Activated T-cell treated with anti-CD3 and anti-CD28 coated beads, Interleukin-2, amount 50 U/mL, for 24 hours (primary cell): Measurements from ENCODE around the gene CCDC116.

Source experiments
- DNase-seq: peaks from one replicate; pipeline ENCODE4 v3.0.0-alpha.2; 2020
- H3K27ac Mint-ChIP-seq: 2 replicates; pipeline ENCODE4 v1.8.0; 2020; ENCODE audit warnings: mild to moderate bottlenecking, mixed read lengths
- H3K27me3 Mint-ChIP-seq: 2 replicates; pipeline ENCODE4 v1.8.0; 2020; ENCODE audit warnings: mixed read lengths
- H3K36me3 Mint-ChIP-seq: 2 replicates; pipeline ENCODE4 v1.8.0; 2020; ENCODE audit warnings: low read depth, mixed read lengths
- H3K4me1 Mint-ChIP-seq: 2 replicates; pipeline ENCODE4 v1.8.0; 2020; ENCODE audit warnings: low read depth, mixed read lengths
- H3K4me3 Mint-ChIP-seq: 2 replicates; pipeline ENCODE4 v1.8.0; 2020; ENCODE audit warnings: mild to moderate bottlenecking, moderate library complexity, mixed read lengths
- H3K9me3 Mint-ChIP-seq: 2 replicates; pipeline ENCODE4 v1.8.0; 2020; ENCODE audit warnings: mixed read lengths

CCDC116 gene

DNA sequence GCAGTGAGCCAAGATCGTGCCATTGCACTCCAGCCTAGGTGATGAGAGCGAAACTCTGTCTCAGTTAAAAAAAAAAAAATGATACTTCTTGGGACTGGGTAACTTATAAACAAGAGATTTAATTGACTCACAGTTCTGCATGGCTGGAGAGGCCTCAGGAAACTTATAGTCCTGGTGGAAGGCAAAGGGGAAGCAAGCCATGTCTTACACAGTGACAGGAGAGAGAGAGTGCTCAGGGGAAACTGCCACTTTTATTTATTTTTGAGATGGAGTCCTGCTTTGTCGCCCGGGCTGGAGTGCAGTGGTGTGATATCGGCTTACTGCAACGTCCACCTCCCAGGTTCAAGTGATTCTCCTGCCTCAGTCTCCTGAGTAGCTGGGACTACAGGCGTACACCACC, 17.7 kb downstream of the CCDC116 start:
- Mint-ChIP-seq H3K4me1 (peaks cover 26% of the 10 kb centered on the region), H3K27me3 (no peaks in the 10 kb centered on the region), H3K9me3 (no peaks in the 10 kb centered on the region), H3K36me3 (peaks cover 60% of the 10 kb centered on the region), H3K27ac (no peak overlapping the region), H3K4me3 (peak overlapping the region; percentile 87)
- no peak for DNase-seq

DNA sequence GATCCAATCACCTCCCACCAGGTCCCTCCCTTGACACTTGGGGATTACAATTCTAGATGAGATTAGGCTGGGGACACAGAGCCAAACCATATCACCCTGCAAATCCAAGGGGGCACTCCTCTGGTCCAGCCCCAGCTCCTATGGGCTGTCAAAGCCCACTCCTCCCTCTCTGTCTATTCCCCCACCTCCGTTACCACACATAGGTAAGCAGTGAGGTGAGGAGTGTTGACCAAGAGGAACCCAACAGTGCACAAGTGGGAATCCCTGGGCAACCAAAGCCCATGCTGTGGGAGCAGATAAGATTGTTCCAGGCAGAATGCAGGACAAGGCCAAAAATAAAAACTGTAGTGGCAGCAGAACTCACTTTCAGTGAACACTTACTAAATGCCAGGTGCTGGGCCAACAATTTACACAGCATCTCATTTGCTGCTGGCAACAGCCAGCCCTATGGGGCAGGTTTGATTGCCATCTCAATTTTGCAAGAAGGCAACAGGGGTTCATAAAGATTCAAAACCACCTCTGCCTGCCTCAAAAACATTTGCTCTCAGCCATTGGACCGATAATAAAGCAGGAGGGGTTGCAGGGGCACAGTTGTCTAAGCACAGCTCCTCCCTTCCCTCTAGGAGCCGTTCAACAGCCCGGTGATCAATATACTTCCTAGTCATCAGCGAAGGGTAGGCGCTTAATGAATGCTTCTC, 18.4 kb downstream of the CCDC116 start:
- Mint-ChIP-seq H3K9me3 (no peaks in the 10 kb centered on the region), H3K36me3 (peaks cover 54% of the 10 kb centered on the region), H3K4me3 (peak overlapping the region; percentile 87), H3K27ac (peak overlapping the region; percentile 89), H3K4me1 (peaks cover 24% of the 10 kb centered on the region), H3K27me3 (no peaks in the 10 kb centered on the region)
- no peak for DNase-seq

DNA sequence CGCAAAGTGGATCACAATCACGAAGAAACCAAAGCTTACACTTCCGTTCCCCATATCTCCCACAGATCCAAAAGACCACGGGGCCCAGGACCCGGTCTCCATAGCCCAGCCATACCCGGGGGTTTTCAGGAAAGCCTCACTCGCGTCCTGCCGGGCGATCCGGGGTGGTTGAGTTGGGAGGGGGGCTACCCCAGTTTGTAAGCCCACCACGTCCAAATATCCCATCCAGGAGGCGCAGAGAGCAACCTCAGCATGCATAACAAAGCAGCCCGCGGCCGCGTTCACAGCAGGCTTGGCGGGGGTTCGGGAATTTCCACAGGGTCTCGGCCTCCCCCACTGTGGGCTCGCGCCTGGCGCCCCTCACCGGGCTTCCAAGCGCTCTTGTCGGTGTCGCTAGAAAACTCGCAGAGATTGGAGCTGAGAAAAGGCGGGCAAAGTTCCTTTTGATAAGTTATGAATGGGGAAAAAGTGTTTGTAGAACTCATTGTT, 19.0 kb downstream of the CCDC116 start:
- Mint-ChIP-seq H3K4me3 (peak overlapping the region; percentile 87), H3K27ac (peak overlapping the region; percentile 89), H3K9me3 (no peaks in the 10 kb centered on the region), H3K36me3 (peaks cover 48% of the 10 kb centered on the region), H3K27me3 (no peaks in the 10 kb centered on the region), H3K4me1 (peaks cover 24% of the 10 kb centered on the region)
- DNase-seq = no peak

DNA sequence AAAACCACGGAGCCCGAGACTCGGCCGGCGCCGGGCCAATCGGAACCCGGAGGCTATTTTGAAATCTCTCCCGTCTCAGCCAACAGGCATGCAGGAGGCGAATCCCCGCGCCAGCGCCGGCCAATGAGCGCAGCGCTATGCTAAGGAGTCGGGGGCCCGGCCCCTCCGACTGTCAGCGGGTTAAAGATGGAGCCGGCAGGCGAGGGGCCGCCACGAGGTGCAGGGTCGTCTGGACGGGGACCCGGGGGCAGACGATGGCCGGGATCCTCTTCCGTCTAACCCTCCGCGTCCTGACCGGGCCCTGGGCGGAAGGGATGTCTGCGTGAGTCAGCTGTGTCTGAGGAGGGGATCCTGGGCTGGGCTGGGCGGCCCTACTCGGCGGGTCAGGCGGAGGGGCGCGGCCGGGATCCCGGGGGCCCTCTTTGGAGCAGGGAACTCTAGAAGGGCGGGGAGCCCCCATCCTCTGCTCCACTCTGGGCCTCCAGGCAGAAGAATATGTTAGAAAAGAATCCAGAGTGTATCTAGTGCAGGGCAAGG, 19.5 kb downstream of the CCDC116 start:
- H3K36me3 Mint-ChIP-seq = peaks cover 43% of the 10 kb centered on the region
- no peaks in the 10 kb centered on the region for H3K9me3 Mint-ChIP-seq
- H3K4me3 Mint-ChIP-seq = peak overlapping the region; percentile 87
- no peaks in the 10 kb centered on the region for H3K27me3 Mint-ChIP-seq
- peaks cover 27% of the 10 kb centered on the region for H3K4me1 Mint-ChIP-seq
- peak overlapping the region; percentile 89 for H3K27ac Mint-ChIP-seq
- DNase-seq = peak; percentile 89

DNA sequence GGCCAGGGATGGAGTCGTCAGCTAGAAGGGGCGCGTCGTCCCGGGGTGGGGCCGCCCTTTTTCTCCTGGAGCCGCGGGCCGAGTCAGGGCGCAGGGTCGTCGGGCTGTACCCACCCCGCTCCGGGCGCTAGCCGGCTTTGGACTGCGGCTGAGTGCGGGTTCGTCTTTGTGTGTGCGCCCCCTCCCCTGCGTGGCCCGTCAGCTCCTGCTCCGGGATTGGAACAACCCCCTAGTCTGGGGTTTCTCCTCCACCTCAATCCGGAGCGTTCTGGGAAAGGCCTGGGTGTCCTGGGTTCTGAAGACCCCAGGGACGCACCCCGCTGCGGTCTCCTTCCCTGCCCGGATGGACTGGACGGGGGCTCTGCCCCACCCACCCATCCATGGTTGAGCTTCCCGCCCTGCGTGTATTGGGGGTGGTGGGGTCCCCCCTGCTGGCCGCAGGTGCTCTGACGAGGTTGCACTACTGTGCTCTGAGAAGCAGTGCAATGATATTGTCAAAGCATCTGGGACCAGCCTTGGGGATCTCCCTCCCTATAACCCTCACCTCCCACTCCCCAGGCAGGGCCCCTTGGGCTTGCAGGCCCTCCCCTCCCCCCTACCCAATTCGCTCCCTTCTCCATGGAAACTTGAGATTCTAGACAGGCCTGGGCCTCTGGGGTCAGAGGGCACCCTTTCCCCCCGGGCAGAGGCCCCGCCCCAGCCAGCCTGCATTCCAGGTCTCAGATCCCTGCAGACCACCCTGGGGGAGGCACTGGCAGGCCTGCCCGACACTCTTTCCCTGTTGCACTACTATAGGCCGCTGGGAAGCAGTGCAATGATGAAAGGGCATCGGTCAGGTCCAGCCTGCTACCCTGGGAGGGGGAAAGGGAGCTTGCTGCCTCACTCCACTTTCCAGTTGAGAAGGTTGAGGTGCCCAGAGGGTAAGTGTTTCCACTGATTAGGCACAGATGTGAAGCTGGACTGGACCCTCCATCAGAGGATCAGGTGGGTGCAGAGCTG, 20.3 kb downstream of the CCDC116 start:
- no peaks in the 10 kb centered on the region for H3K27me3 Mint-ChIP-seq
- H3K4me3 Mint-ChIP-seq = peak overlapping the region; percentile 87
- peaks cover 39% of the 10 kb centered on the region for H3K36me3 Mint-ChIP-seq
- peaks cover 30% of the 10 kb centered on the region for H3K4me1 Mint-ChIP-seq
- no peaks in the 10 kb centered on the region for H3K9me3 Mint-ChIP-seq
- H3K27ac Mint-ChIP-seq = no peak overlapping the region
- peak; percentile 46 for DNase-seq

DNA sequence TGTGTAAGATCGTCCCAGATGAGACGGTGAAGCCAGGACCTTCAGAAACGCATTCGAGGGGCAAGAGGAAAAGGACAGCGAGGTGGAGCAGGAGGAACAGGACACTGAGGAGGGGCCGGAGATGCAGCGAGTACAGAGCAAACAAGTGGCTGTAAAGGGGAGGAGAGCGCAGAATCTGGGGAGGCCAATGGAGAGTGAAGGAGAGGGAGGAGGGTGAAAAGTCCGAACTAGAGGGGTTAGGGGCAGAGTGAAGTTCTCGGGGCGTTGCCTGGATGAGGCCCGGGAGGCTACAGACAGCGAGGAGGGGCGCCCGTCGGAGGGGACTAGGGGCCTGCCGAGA, 24.4 kb downstream of the CCDC116 start:
- H3K4me1 Mint-ChIP-seq = peaks cover 16% of the 10 kb centered on the region
- no peaks in the 10 kb centered on the region for H3K27me3 Mint-ChIP-seq
- DNase-seq = no peak
- no peaks in the 10 kb centered on the region for H3K9me3 Mint-ChIP-seq
- H3K27ac Mint-ChIP-seq = no peak overlapping the region
- H3K4me3 Mint-ChIP-seq = peak overlapping the region; percentile 37
- peaks cover 8% of the 10 kb centered on the region for H3K36me3 Mint-ChIP-seq

DNA sequence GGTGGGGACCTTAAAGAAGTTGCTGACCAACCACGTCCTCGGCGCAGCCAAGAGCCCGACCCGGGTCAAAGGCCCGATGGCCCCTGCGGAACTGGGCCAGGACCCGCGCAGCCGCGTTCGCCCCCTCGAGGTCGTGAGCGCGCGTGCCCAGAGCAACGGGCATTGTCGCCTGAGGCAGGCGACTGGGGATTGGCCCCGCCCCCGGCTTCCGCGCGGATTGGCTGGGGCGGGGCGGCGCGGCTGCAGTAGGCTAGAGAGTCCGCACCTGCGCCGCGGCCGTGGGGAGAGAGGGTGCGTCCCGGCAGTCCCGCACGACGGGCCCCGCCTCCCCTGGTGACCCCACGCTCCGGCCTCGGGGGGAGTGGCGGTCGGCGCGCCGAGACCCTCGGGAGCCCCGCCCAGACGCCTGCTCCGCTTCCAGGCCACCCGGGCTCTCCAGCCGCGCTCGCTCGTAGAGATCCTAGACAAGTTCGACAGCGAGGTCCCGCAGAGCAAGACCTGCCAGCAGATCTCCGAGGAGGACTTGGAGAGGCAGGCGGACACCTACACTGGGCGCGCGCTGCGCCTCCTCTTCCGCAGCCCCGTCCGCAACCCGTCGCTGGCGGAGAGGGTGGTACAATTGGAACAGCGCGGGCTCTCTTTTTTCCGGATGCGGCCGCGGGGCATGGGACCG, 24.9 kb downstream of the CCDC116 start:
- peak overlapping the region; percentile 79 for H3K4me3 Mint-ChIP-seq
- H3K27ac Mint-ChIP-seq = no peak overlapping the region
- no peaks in the 10 kb centered on the region for H3K27me3 Mint-ChIP-seq
- peak; percentile 85 for DNase-seq
- peaks cover 16% of the 10 kb centered on the region for H3K4me1 Mint-ChIP-seq
- H3K9me3 Mint-ChIP-seq = no peaks in the 10 kb centered on the region
- peaks cover 7% of the 10 kb centered on the region for H3K36me3 Mint-ChIP-seq

DNA sequence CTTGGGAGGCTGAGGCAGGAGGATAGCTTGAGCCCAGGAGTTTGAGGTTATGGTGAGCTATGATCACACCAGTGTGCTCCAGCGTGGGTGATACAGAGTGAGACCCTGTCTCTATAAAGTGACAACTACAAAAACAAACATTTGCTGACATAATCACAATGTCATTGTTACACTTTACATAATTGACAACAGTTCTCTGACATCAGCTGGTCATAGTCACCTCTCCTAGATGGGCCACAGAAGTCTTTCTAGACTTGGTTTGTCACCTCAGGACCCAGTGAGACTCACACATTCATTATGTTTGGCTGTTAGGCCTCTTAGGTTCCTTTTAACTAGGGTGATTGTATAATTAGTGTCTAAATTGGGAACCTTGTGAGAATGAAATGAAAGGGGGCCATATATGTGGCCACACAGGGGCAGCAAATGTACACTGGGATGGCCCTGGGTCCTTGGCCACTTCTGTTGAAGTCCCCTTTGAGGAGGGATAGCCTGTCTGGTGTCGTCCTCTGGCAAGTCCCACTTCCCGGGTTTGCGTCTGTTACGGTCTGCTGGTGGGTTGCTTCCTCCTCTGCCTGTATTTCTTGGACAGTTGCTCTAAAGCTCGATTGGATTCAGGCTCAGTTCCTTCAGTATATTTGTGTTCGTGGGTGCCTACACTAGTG, 27.4 kb downstream of the CCDC116 start:
- Mint-ChIP-seq H3K36me3 (no peaks in the 10 kb centered on the region), H3K9me3 (no peaks in the 10 kb centered on the region), H3K4me1 (peaks cover 17% of the 10 kb centered on the region), H3K27ac (no peak overlapping the region), H3K27me3 (no peaks in the 10 kb centered on the region), H3K4me3 (no peak overlapping the region)
- no peak for DNase-seq

DNA sequence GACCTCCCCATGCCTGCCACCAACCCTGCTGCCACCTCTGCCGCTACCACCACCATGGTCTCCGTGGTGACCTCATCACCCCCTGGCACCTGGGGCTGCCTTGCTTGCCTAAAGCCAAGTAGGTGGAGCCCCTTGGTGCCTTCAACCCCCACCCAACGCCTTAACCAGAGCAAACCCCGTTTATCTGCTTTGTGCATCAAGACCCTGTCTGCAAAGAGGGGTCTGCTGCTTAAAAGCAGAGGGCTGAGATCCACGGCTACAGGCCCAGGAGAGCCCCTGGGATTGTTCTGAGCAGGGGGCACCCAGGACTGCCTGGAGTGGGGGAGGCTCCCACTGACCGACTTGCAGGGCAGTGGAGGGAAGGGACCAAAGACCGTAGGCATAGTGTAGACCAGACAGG, 28.3 kb downstream of the CCDC116 start:
- H3K4me3 Mint-ChIP-seq = no peak overlapping the region
- DNase-seq = no peak
- H3K9me3 Mint-ChIP-seq = no peaks in the 10 kb centered on the region

DNA sequence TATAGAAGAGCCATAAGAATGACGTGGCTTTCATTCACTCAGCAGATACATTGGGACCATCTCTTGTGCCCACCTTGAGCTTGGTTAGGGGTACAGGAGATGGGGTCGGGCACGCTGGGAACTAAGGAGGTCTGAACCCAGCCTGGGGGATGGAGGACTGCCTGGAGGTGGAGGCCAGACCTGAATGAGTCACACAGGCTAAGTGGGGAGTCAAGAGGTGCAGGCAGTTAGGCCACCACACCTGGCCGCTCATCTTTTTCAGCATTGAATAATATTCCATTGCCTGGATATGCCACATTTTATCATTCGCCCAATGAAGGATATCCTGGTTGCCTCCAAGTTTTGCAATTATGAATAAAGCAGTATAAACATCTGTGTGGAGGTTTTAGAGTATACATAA, 29.4 kb downstream of the CCDC116 start:
- Mint-ChIP-seq H3K36me3 (peaks cover 9% of the 10 kb centered on the region), H3K9me3 (no peaks in the 10 kb centered on the region), H3K4me1 (peaks cover 23% of the 10 kb centered on the region), H3K4me3 (no peak overlapping the region), H3K27me3 (no peaks in the 10 kb centered on the region), H3K27ac (no peak overlapping the region)
- DNase-seq = no peak

More for the DNA sequence above, 28.3 kb downstream of the CCDC116 start:
- Mint-ChIP-seq H3K27me3 (no peaks in the 10 kb centered on the region), H3K27ac (no peak overlapping the region), H3K4me1 (peaks cover 24% of the 10 kb centered on the region), H3K36me3 (peaks cover under 1% of the 10 kb centered on the region)

DNA sequence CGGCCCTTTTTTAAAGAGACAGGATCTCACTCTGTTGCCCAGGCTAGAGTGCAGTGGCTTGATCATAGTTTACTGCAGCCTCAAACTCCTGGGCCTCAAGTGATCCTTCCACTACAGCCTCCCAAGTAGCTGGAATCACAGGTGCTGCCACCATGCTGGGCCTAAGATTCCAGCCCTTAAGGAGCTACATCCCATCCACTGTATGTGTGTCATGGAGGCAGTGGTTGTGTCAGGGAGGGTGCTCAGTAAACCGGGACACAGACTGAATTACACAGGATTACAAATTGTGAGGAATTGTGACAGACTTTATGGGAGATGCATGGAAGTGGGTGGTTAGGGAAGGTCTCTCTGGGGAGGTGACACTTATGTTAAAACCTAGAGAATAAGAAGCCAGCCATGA, 31.2 kb downstream of the CCDC116 start:
- no peak for DNase-seq
- Mint-ChIP-seq H3K4me3 (no peak overlapping the region), H3K4me1 (peaks cover 26% of the 10 kb centered on the region), H3K27ac (peak overlapping the region; percentile 15), H3K27me3 (no peaks in the 10 kb centered on the region), H3K36me3 (peaks cover 9% of the 10 kb centered on the region), H3K9me3 (no peaks in the 10 kb centered on the region)

DNA sequence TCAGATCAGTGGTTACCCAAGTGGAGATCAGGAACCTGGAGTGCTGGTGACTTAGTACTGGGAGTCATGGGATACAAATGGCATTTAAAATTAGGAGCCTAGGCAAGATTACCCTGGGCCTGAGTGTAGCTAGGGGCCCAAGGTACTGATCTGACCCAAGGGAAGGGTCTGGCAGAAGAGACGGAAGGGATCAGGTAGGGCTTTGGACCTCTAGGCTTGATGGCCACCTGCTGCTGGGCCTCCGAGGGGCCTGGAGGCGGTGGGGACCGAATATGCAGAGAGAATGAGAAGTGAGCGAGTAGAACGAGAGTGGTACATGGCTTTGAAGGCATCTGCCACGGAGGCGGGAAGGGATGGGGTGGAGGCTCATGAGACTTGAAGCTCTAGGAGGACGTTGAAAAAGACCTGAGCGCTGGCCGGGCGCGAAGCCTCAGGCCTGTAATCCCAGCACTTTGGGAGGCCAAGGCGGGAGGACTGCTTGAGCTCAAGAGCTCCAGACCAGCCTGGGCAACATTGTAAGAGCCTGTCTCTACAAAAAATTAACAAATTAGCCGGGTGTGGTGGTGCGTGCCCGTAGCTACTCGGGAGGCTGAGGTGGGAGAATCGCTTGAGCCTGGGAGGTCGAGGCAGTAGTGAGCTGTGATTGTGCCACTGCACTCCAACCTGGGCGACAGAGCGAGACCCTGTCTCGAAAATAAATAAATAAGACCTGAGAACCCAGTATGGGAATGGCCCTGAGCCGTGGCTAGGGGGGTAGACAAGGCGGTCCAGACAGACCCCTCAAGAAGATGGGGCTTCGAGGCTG, 32.7 kb downstream of the CCDC116 start:
- H3K27me3 Mint-ChIP-seq = no peaks in the 10 kb centered on the region
- H3K27ac Mint-ChIP-seq = peak overlapping the region; percentile 99
- peaks cover 33% of the 10 kb centered on the region for H3K4me1 Mint-ChIP-seq
- H3K4me3 Mint-ChIP-seq = peak overlapping the region; percentile 100
- H3K9me3 Mint-ChIP-seq = no peaks in the 10 kb centered on the region
- H3K36me3 Mint-ChIP-seq = peaks cover 19% of the 10 kb centered on the region
- DNase-seq = no peak

DNA sequence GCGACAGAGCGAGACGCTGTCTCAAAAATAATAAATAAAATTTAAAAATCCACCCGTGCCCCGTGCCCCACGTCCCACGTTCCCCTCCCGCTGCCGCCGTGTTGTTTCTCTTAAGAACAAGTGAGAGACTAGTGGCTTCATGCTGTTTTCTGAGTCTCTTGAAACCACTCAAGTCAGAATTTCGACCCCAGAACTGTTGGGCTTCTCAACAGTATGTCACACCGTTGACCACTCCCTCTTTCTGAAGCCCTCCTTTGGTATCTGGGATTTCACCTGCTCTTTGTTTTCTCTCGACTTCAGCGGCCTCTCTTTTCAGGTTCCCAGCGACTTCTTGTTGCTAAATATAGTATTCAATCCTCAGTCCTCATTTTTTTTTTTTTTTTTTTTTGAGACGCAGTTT, 34.2 kb downstream of the CCDC116 start:
- Mint-ChIP-seq H3K36me3 (peaks cover 35% of the 10 kb centered on the region), H3K9me3 (no peaks in the 10 kb centered on the region), H3K4me3 (peak overlapping the region; percentile 100), H3K27ac (peak overlapping the region; percentile 99), H3K4me1 (peaks cover 34% of the 10 kb centered on the region), H3K27me3 (no peaks in the 10 kb centered on the region)
- DNase-seq = no peak
